PC-3 (cell line): Measurements from ENCODE around the gene OR10H5.

ENCODE experiments used
- CTCF ChIP-seq: fragments of 300-600 bp; sonication (generic); conservative IDR thresholded peaks from 2 replicates; pipeline ENCODE4 v1.5.1; 2017; ENCODE audit warnings: antibody characterized with exemption, low read depth, mild to moderate bottlenecking, low read length
- EZH2 ChIP-seq: fragments of 300-600 bp; sonication (generic); IDR thresholded peaks from one replicate; pipeline ENCODE4 v1.6.1; 2017; ENCODE audit warnings: antibody characterized with exemption, mild to moderate bottlenecking, low read length; ENCODE audit not compliant: unreplicated experiment
- EZH2phosphoT487 ChIP-seq: fragments of 300-600 bp; sonication (generic); IDR thresholded peaks from 2 replicates; pipeline ENCODE4 v1.6.1; 2018; ENCODE audit warnings: mild to moderate bottlenecking, antibody characterized with exemption, low read length, borderline replicate concordance

DNA sequence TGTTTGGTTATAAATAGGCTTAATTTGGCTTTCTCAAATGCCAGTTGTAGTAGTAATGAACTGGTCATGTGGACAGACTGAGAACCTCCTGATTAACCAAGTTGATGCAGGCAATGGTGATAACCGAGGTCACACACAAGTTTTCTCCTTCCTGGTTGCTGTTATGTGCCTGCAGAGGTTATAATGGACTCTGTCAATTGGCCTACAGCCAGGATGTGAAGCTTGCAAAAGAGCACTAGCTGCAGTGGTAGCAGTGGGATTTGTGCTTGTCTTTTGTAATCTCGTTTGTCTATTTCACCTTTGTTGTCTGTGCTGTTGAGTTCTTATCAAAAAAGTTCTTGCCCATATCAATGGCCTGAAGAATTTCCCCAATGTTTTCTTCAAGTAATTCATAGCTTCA lies 29.1 kb upstream of the OR10H5 start:
- TF ChIP-seq CTCF (no peak), EZH2 (no peak), EZH2phosphoT487 (no peak)
